Muscle of leg (tissue), 11 donors: ENCODE data around the gene PELI1. TPM values are rescaled to one million over a fixed set of nuclear protein-coding genes. Genes with fewer than 3 reads are reported as not detected.
"Not testable (repeated sequence)": the region's sequence is repeated elsewhere in the genome, so short reads cannot be mapped to it uniquely, and the experiment has no call there.

Source experiments
- DNase-seq: peaks from one replicate; pipeline ENCODE4 v3.0.0; 2013
- H3K27ac ChIP-seq: one replicate; pipeline ENCODE4 v1.5.1; 2013; ENCODE audit warnings: mild to moderate bottlenecking, low read length, control low read depth
- H3K27me3 ChIP-seq: one replicate; pipeline ENCODE4 v1.6.1; 2013; ENCODE audit warnings: low read length; ENCODE audit not compliant: control insufficient read depth, insufficient read depth
- H3K36me3 ChIP-seq: one replicate; pipeline ENCODE4 v1.6.1; 2013; ENCODE audit warnings: low read length; ENCODE audit not compliant: control insufficient read depth, insufficient read depth
- H3K4me1 ChIP-seq: one replicate; pipeline ENCODE4 v1.6.1; 2013; ENCODE audit warnings: low read length; ENCODE audit not compliant: control insufficient read depth, insufficient read depth
- H3K4me3 ChIP-seq: one replicate; pipeline ENCODE4 v1.5.1; 2013; ENCODE audit warnings: low read length, control low read depth
- H3K9me3 ChIP-seq: replicated peaks from 2 replicates; pipeline ENCODE4 v1.6.1; 2013; ENCODE audit warnings: low read depth, low read length; ENCODE audit not compliant: control insufficient read depth
- WGBS: methylation state at CpG from one replicate; pipeline ENCODE4 v1.1.5; 2013; ENCODE audit warnings: missing lambda C conversion rate; ENCODE audit not compliant: insufficient coverage; 5-methylcytosine and 5-hydroxymethylcytosine counted together
- polyA plus RNA-seq, 8 donors: library from polyadenylated mRNA; unstranded; fragments of 120-200 nt; gene quantifications; one replicate each; pipeline versions ENCODE4 v1.2.1 to v1.2.3, GENCODE V29; 2013; ENCODE audit warnings: inconsistent platforms in 1 of 8, low replicate concordance in 1 of 8; ENCODE audit not compliant: insufficient read length in 8 of 8, insufficient read depth in 1 of 8
- total RNA-seq: library from RNA; stranded (reverse); fragments of 120-200 nt; gene quantifications from one replicate; pipeline ENCODE4 v1.2.4, GENCODE V29; 2013

The PELI1 gene
- total and polyA plus RNA-seq, 9 donors = 12.2 to 24.2 (median 17.9) TPM

DNA sequence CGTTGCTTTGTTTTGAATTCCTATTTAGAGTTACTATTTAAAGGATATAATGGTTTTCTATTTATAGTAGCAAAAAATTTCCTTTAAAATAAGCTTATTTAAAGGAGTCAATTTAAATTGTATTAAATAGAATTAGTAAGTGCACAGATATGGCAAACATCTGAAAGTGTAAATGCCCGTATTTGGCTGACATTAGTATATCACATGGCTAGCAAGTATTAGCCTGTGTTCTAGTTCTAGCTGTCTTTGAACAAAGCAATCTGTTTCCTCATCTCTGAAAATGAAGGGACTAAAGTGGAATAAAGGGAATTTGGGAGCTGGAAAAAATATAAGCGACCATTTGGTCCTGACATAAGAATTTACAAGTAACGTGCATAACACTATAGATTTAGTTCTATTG, 32.2 kb downstream of the PELI1 start:
- peaks cover 2% of the 10 kb centered on the region for H3K36me3 ChIP-seq
- no peaks in the 10 kb centered on the region for H3K9me3 ChIP-seq
- H3K27ac ChIP-seq = no peak overlapping the region
- H3K4me1 ChIP-seq = no peaks in the 10 kb centered on the region
- no peak for DNase-seq
- no CpG with 5 or more reads among the region's 4 CpGs for WGBS
- H3K27me3 ChIP-seq = no peaks in the 10 kb centered on the region
- no peak overlapping the region for H3K4me3 ChIP-seq

DNA sequence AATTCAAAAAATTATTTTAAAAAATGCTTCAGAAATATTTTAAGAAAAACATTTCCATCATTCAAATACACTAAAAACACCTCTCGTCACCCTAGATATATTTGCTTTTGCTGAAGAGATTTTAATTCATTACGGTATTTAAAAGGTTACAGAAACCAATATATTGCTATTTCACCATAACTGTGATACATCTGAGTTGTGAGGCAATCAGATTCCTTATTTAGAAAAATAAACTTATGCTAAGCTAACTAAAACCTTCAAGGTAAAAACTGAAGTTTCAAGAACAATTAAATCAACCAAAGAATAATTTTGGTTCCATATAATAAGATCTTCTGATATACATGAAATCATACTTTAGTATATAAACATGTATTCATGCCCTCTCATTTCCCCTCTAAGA, 32.8 kb downstream of the PELI1 start:
- H3K36me3 ChIP-seq = peaks cover 4% of the 10 kb centered on the region
- no CpG with 5 or more reads among the region's 2 CpGs for WGBS
- H3K9me3 ChIP-seq = no peaks in the 10 kb centered on the region
- no peak for DNase-seq
- H3K4me1 ChIP-seq = no peaks in the 10 kb centered on the region
- H3K27ac ChIP-seq = no peak overlapping the region
- no peaks in the 10 kb centered on the region for H3K27me3 ChIP-seq
- no peak overlapping the region for H3K4me3 ChIP-seq

DNA sequence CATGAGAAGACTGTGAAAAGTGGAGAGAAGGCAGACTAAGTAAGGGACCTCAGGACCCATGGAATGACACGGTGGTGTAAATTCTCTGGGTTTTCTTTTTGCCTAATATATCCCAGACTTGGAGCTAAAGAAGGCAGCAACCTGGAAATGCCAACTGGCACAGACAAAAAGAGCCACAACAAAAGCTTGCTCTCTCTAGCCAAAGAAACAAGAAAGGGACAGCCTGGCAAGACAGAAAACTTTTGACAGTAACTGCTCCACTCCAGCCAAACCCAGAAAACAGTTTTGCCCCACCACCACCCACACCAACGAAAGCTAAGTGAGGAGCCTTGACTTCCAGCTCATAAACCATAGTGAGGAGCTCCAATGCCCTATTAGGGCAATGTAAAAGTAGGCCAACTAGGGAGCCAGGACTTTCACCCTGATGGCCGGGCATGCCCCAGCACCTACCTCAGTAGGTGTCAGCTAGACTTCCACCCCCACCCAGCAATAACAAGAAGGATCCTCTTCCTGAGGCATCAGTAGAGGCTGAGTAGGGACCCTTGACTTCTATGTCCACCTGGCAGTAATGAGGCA, 35.5 kb downstream of the PELI1 start:
- Histone ChIP-seq H3K27ac (no peak overlapping the region), H3K4me3 (no peak overlapping the region), H3K4me1 (no peaks in the 10 kb centered on the region), H3K9me3 (no peaks in the 10 kb centered on the region), H3K36me3 (peaks cover 6% of the 10 kb centered on the region), H3K27me3 (no peaks in the 10 kb centered on the region)
- no peak for DNase-seq
- no CpG with 5 or more reads among the region's 3 CpGs for WGBS

DNA sequence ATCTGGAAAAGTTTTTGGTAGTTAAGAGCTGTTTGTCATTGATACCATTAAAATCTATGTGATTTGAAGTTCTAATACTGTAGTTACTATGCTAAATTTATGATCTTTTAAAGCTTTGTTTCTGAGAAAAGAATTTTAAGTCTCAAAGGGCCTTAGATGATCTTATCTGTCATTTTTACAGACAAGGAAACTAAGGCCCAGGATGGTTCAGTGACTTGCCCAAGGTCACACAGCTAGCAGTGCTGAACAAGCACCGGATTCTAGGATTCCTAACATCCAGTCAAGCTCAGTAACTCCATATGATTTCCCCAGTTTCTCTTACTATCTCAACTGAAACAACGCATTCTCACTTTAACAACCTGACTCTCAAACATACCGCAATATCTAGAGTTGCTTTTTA, 37.7 kb downstream of the PELI1 start:
- Histone ChIP-seq H3K4me1 (no peaks in the 10 kb centered on the region), H3K27ac (no peak overlapping the region), H3K9me3 (no peaks in the 10 kb centered on the region), H3K4me3 (no peak overlapping the region), H3K36me3 (peaks cover 13% of the 10 kb centered on the region), H3K27me3 (no peaks in the 10 kb centered on the region)
- DNase-seq = no peak
- WGBS = no CpG with 5 or more reads among the region's 3 CpGs

DNA sequence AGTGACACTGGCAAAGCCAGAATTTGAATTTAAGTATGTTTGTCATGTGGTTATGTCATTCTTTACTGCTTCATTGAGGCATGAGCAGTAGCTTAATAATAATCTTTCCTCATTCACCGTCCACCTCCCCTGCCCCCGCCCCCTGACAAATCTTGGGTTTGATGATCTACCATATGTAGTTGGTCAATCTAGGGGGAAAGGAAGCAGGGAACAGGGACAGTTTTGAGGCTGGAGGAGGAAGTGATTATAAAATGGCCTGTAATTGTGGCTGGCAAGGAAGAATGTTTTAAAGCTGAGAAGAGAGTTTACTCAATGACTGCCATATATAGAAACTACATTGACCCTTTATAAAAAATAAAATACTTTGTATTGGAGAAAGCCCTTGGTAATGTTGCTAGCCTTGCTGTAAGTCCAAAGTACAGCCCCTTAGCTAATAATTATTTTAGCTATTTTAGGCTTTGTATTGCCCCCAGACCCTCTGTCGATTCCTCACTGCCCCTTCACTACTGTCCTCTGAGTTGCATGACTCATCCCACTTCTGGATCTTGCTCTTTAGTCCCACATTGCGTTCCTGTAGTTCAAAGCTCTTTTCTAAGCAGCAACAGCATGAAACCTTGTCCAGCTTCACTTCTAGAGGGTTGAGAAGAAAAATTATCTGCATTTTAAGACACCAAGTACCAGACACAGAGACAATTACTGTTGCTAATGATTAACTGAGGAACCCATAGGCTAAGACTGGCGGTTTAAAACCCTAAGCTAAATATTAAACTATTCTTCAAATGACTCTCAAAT, 38.4 kb downstream of the PELI1 start:
- Histone ChIP-seq H3K4me1 (no peaks in the 10 kb centered on the region), H3K4me3 (no peak overlapping the region), H3K9me3 (no peaks in the 10 kb centered on the region), H3K36me3 (peaks cover 13% of the 10 kb centered on the region), H3K27ac (no peak overlapping the region), H3K27me3 (no peaks in the 10 kb centered on the region)
- DNase-seq = no peak
- 100% methylated on average over 1 of the region's 5 CpGs for WGBS

DNA sequence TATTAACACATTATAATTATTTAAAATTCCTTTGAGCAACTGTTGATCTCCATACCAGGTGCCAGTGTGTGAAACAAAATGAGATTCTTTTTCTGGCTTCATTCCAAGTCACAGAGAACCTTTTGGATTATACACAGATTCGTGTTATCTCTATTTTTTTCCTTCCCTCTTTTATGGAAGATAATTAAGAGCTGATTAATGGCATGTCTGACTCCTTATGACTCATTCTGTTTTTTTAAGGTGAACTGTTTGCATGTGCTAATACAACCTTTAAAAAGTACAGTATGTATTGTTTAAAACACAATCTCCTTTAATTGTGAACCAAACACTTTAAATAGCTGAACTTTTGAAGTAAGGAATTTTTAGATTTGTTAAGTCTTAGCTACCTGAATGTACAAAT, 39.3 kb downstream of the PELI1 start:
- Histone ChIP-seq H3K27me3 (no peaks in the 10 kb centered on the region), H3K9me3 (no peaks in the 10 kb centered on the region), H3K27ac (no peak overlapping the region), H3K4me3 (no peak overlapping the region), H3K4me1 (no peaks in the 10 kb centered on the region), H3K36me3 (peaks cover 13% of the 10 kb centered on the region)
- no CpG with 5 or more reads among the region's 1 CpG for WGBS
- DNase-seq = no peak

DNA sequence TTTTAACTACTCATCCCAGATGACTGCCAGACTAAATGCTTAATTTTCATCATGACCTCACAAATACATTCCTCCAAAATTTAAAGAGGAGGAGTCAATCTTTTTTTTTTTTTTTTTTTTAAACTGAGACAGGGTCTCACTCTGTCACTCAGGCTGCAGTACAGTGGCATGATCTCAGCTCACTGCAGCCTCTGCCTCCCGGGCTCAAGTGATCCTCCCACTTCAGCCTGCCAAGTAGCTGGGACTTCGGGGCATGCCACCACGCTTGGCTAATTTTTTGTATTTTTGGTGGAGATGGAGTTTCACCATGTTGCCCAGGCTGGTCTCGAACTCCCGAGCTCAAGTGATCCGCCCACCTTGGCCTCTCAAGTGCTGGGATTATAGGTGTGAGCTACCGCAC, 41.5 kb downstream of the PELI1 start:
- H3K9me3 ChIP-seq, H3K27me3 ChIP-seq, H3K27ac ChIP-seq, DNase-seq, H3K4me3 ChIP-seq, H3K4me1 ChIP-seq: not testable (repeated sequence)
- WGBS = 73% methylated on average over 7 of the region's 7 CpGs
- H3K36me3 ChIP-seq = peaks cover 13% of the 10 kb centered on the region

DNA sequence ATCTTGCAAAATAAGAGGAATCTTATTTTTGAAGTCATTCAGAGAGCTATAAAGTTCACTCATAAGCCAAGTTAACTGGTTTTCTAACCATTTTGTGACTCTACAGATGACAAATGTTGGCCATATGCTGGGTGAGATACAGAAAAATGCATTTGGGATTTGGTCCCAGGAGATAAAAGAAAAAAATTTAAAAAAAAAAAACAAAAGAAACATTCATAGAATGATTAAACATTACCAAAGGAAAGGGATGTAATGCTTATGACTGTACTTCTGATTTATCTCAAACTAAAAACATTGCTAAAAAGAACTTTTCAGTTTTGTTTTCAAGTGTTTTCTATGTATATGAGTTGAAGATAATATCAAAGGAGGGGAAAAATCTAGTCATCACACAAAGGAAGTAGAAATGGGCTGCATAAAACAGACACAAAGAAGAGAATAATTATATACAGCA, 43.1 kb downstream of the PELI1 start:
- no peak for DNase-seq
- peaks cover 12% of the 10 kb centered on the region for H3K36me3 ChIP-seq

DNA sequence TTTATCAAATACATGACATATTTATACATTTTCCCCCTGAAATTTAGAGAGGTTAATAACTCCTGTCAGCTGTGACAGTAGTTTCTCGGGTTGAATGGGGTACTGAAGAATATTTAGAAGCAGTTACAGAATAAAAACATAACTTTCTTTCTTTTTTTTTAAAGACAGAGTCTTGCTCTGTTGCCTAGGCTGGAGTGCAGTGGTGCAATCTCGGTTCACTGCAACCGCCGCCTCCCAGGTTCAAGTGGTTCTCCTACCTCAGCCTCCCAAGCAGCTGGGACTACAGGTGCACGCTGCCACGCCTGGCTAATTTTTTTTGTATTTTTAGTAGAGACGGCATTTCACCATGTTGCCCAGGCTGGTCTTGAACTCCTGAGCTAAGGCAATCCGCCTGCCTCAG, 43.6 kb downstream of the PELI1 start:
- WGBS = no CpG with 5 or more reads among the region's 8 CpGs
- not testable (repeated sequence) for H3K27ac ChIP-seq, H3K4me3 ChIP-seq, H3K4me1 ChIP-seq, DNase-seq, H3K9me3 ChIP-seq, H3K27me3 ChIP-seq
- peaks cover 16% of the 10 kb centered on the region for H3K36me3 ChIP-seq

More for the DNA sequence above, 43.1 kb downstream of the PELI1 start:
- Histone ChIP-seq H3K4me1 (no peaks in the 10 kb centered on the region), H3K4me3 (no peak overlapping the region), H3K27me3 (no peaks in the 10 kb centered on the region), H3K9me3 (no peaks in the 10 kb centered on the region), H3K27ac (no peak overlapping the region)

DNA sequence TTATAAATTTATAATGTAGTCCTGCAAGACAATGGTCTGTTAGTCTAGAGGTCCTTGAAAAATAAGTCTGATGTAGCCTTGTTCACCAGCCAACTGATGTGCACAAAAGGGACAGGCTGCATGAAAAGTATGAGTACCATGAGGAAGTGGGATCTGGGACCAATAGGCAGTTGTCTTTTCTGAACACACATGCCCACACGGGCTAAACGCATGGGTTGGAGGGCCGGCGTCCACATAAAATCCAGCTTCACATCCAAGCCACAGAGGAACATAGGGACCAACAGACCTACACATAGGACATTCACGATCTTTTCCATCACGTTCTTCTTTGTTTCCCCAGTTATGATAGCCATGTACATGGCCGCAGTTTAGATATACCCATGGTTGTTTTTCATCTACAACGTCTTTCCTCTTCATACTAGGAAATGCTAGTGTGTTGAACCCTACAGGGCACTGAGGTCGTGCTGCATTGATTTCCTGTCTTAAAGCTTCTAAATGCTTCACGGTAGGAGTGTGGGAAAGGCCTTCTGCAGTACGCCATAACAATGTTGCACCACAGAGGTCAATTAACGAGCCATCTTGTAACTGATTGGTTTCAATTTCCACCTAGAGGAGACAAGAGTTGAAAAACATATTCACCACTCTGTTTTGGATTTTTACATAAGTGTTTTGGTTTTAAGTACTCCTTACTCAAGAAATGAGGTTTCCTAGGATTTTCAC, 49.4 kb downstream of the PELI1 start:
- Histone ChIP-seq H3K4me3 (no peak overlapping the region), H3K27ac (no peak overlapping the region), H3K27me3 (no peaks in the 10 kb centered on the region), H3K4me1 (no peaks in the 10 kb centered on the region), H3K9me3 (no peaks in the 10 kb centered on the region), H3K36me3 (peaks cover 26% of the 10 kb centered on the region)
- no peak for DNase-seq
- WGBS = 97% methylated on average over 6 of the region's 12 CpGs
